Lung (tissue), 12 donors: Measurements from ENCODE around the gene SH3PXD2A. TPM values are rescaled to one million over a fixed set of nuclear protein-coding genes. Genes with fewer than 3 reads are reported as not detected.

Experiments used
- ATAC-seq: fragments of 200-7000 bp; cut with Tn5 transposase; one replicate; pipeline ENCODE4 v1.9.1; 2020; ENCODE audit warnings: moderate number of reproducible peaks; ENCODE audit not compliant: insufficient read depth, low FRiP score
- DNase-seq, 3 donors: peaks; one replicate each; pipeline ENCODE4 v3.0.0-alpha.2; 2013 to 2017
- H3K27ac ChIP-seq, 2 donors: one replicate each; pipeline ENCODE4 v1.5.1; 2013; ENCODE audit warnings: mild to moderate bottlenecking in 2 of 2, moderate library complexity in 2 of 2, control low read depth in 1 of 2, inconsistent platforms in 1 of 2, low read depth in 1 of 2, low read length in 1 of 2
- H3K27me3 ChIP-seq, 3 donors: one replicate each; pipeline ENCODE4 v1.5.1; 2013; ENCODE audit warnings: low read length in 2 of 3; ENCODE audit not compliant: control insufficient read depth in 3 of 3, insufficient read depth in 3 of 3
- H3K36me3 ChIP-seq, 4 donors: one replicate each; pipeline ENCODE4 v1.5.1; 2013; ENCODE audit warnings: low read length in 4 of 4, mild to moderate bottlenecking in 1 of 4, moderate library complexity in 1 of 4; ENCODE audit not compliant: control insufficient read depth in 4 of 4, insufficient read depth in 4 of 4
- H3K4me1 ChIP-seq, 5 donors: one replicate each; pipeline ENCODE4 v1.5.1; 2013; ENCODE audit warnings: low read length in 5 of 5, mild to moderate bottlenecking in 2 of 5, moderate library complexity in 1 of 5; ENCODE audit not compliant: control insufficient read depth in 5 of 5, insufficient read depth in 5 of 5
- H3K4me3 ChIP-seq: one replicate; pipeline ENCODE4 v1.5.1; 2013; ENCODE audit warnings: mild to moderate bottlenecking, control low read depth, moderate library complexity
- H3K9ac ChIP-seq, 2 donors: one replicate each; pipeline ENCODE4 v1.5.1; 2013; ENCODE audit warnings: low read length in 2 of 2, control low read depth in 1 of 2; ENCODE audit not compliant: insufficient read depth in 1 of 2
- H3K9me3 ChIP-seq, 4 donors: one replicate each; pipeline ENCODE4 v1.5.1; 2013; ENCODE audit warnings: low read length in 3 of 4, mild to moderate bottlenecking in 1 of 4, moderate library complexity in 1 of 4; ENCODE audit not compliant: control insufficient read depth in 4 of 4, insufficient read depth in 3 of 4
- WGBS, 2 donors: extraction: QIAGEN DNeasy Blood & Tissue Kit; methylation state at CpG; one replicate each; pipeline ENCODE4 v1.1.7; 2013; 5-methylcytosine and 5-hydroxymethylcytosine counted together
- polyA plus RNA-seq, 2 donors: library from polyadenylated mRNA; stranded (reverse); fragments of 200-250 nt; gene quantifications; one replicate each; pipeline ENCODE4 v1.2.1, GENCODE V29; 2013
- total RNA-seq, 2 donors: library from RNA; depleted of rRNA in 1 of 2; stranded (reverse); fragments of >200 nt in 1 of 2; gene quantifications; one replicate each; pipeline ENCODE4 v1.2.1, GENCODE V29; 2014 to 2021
- TF ChIP-seq, protein P1 (sequence below): IDR thresholded peaks from 2 replicates; pipeline ENCODE4 v1.5.1; 2012; ENCODE audit warnings: mild to moderate bottlenecking; ENCODE audit errors: control extremely low read depth, extremely low read depth
- donor health status: control.
- donor health status: control.
- donor health status: Bipolar disorder and iron deficiency.
- donor health status: healthy.
- donor health status: DM: yes; HTN: yes; CAD: no.

Gene SH3PXD2A
- total and polyA plus RNA-seq, 4 donors: 9.9 to 53.2 (median 29.2) TPM

GRCh38 chr10:103690281-103690680 is 165.1 kb downstream of the SH3PXD2A start:
- Histone ChIP-seq H3K27me3 (peaks cover 0 to 9% (median 8%) of the 10 kb centered on the region in 3 donors), H3K4me1 (peaks cover 0 to 22% (median 9%) of the 10 kb centered on the region in 5 donors), H3K9ac (no peak overlapping the region), H3K9me3 (no peaks in the 10 kb centered on the region), H3K36me3 (no peaks in the 10 kb centered on the region), H3K27ac (no peak overlapping the region), H3K4me3 (no peak overlapping the region)
- WGBS, 2 donors: 86 to 88% methylated on average over 2 of the region's 2 CpGs
- DNase-seq (no peak), ATAC-seq (no peak)
- TF ChIP-seq, protein P1, sequence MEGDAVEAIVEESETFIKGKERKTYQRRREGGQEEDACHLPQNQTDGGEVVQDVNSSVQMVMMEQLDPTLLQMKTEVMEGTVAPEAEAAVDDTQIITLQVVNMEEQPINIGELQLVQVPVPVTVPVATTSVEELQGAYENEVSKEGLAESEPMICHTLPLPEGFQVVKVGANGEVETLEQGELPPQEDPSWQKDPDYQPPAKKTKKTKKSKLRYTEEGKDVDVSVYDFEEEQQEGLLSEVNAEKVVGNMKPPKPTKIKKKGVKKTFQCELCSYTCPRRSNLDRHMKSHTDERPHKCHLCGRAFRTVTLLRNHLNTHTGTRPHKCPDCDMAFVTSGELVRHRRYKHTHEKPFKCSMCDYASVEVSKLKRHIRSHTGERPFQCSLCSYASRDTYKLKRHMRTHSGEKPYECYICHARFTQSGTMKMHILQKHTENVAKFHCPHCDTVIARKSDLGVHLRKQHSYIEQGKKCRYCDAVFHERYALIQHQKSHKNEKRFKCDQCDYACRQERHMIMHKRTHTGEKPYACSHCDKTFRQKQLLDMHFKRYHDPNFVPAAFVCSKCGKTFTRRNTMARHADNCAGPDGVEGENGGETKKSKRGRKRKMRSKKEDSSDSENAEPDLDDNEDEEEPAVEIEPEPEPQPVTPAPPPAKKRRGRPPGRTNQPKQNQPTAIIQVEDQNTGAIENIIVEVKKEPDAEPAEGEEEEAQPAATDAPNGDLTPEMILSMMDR: no peak

DNA sequence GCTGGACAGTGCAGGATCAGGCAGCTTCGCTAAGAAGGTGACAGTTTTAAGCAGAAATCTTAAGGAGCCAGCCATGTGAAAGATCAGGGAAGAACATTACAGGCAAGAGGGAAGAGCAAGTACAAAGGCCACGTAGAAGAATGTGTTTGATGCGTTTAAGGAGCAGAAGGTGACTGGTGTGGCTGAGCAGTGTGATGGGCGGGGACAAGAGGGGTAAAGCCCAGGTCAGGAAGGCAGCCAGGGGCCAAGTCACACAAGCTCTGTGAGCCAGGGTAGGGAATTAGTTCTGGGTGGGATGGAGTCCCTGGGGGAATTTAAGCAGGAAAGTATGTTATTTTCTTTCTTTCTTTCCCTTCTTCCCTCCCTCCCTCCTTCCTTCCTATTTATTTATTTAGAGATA is 166.9 kb downstream of the SH3PXD2A start:
- Histone ChIP-seq H3K36me3 (no peaks in the 10 kb centered on the region), H3K9ac (no peak overlapping the region), H3K4me1 (peaks cover 0 to 17% (median 9%) of the 10 kb centered on the region in 5 donors), H3K9me3 (no peaks in the 10 kb centered on the region), H3K27me3 (peaks cover 0 to 2% (median 0%) of the 10 kb centered on the region in 3 donors), H3K4me3 (no peak overlapping the region), H3K27ac (no peak overlapping the region)
- TF ChIP-seq, protein P1: no peak
- 79 to 86% methylated on average over 4 of the region's 4 CpGs for WGBS, 2 donors
- ATAC-seq: no peak
- no peak for DNase-seq

GRCh38 chr10:103687718-103688117 is 167.7 kb downstream of the SH3PXD2A start:
- Histone ChIP-seq H3K9me3 (no peaks in the 10 kb centered on the region), H3K4me3 (no peak overlapping the region), H3K9ac (no peak overlapping the region), H3K27ac (no peak overlapping the region), H3K36me3 (no peaks in the 10 kb centered on the region), H3K27me3 (no peaks in the 10 kb centered on the region), H3K4me1 (peaks cover 0 to 12% (median 7%) of the 10 kb centered on the region in 5 donors)
- TF ChIP-seq, protein P1: no peak
- 96 to 98% methylated on average over 5 of the region's 5 CpGs for WGBS, 2 donors
- DNase-seq (no peak), ATAC-seq (no peak)

DNA sequence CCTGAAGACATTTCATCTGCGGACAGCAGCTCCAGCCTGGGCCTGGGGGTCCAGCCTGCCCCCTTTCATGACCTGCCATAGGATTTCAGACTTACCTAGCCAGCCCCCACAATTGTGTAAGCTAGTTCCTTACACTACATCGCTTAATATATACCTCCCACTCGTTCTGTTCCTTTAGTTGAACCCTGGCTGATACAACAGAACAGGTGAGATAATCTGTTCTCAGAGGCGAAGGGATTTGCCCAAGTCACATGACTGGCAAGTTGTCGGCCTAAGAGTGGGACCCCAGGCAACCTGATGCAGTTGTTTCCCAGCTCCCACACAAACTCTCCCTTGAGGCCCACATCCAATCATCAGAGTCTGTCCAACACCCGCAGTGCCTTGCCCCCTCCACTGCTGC is 168.2 kb downstream of the SH3PXD2A start:
- Histone ChIP-seq H3K9ac (no peak overlapping the region), H3K27ac (no peak overlapping the region), H3K27me3 (no peaks in the 10 kb centered on the region), H3K4me3 (no peak overlapping the region), H3K36me3 (no peaks in the 10 kb centered on the region), H3K4me1 (peaks cover 0 to 9% (median 4%) of the 10 kb centered on the region in 5 donors), H3K9me3 (no peaks in the 10 kb centered on the region)
- ATAC-seq (no peak), DNase-seq (no peak)
- TF ChIP-seq, protein P1: no peak
- 93 to 95% methylated on average over 6 of the region's 6 CpGs for WGBS, 2 donors
